GM12873 (cell line): ENCODE data around the gene TMEM63B.

Experiments used
- CTCF ChIP-seq: IDR thresholded peaks from 2 replicates; pipeline ENCODE4 v1.5.1; 2012; ENCODE audit warnings: low read depth, mild to moderate bottlenecking, moderate library complexity, low read length, control low read depth; ENCODE audit not compliant: insufficient read depth; ENCODE audit errors: missing control alignments

TMEM63B gene

GRCh38 chr6:44145839-44146238, 18.5 kb downstream of the TMEM63B start:
- TF ChIP-seq CTCF = no peak

GRCh38 chr6:44146685-44147084, 19.3 kb downstream of the TMEM63B start:
- TF ChIP-seq CTCF = no peak

GRCh38 chr6:44147256-44147655, 19.9 kb downstream of the TMEM63B start:
- TF ChIP-seq CTCF = no peak

- TF ChIP-seq CTCF = no peak
Measured at GRCh38 chr6:44148306-44148705, 21.0 kb downstream of the TMEM63B start.

- TF ChIP-seq CTCF = no peak
Measured at GRCh38 chr6:44149369-44150012, 22.1 kb downstream of the TMEM63B start.

GRCh38 chr6:44150317-44150917, 23.1 kb downstream of the TMEM63B start:
- peak; percentile 1 for TF ChIP-seq CTCF

- TF ChIP-seq CTCF = peak; percentile 99
Measured at GRCh38 chr6:44151348-44152108, 24.2 kb downstream of the TMEM63B start.
